Measurements from ENCODE around the gene LEKR1. TPM values are rescaled to one million over a fixed set of nuclear protein-coding genes. Genes with fewer than 3 reads are reported as not detected.
"Not testable (repeated sequence)": the region's sequence is repeated elsewhere in the genome, so short reads cannot be mapped to it uniquely, and the experiment has no call there.

The LEKR1 gene
- total and polyA plus RNA-seq, 2 of the 13 experiments (the other 11 are each of a cell fraction or from before 2014, with no cell fraction given), result 0.49 to 1.5 TPM

DNA sequence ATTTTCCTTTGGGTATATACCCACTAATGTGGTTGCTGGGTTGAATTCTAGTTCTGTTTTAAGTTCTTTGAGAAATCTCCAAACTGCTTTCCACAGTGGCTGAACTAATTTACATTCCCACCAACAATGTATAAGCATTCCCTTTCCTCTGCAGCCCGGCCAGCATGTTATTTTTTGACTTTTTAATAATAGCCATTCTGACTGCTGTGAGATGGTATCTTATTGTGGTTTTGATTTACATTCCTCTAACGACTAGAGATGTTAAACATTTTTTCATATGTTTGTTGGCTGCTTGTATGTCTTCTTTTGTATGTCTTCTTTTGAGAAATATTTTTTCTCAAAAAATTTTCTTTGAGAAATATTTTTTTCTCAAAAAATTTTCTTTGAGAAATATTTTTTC, 84.7 kb downstream of the LEKR1 start:
- H3K9me3 ChIP-seq (ENCODE audit: low read length); H3K9ac ChIP-seq (ENCODE audit: insufficient read depth, low read depth, low read length); H4K20me1 ChIP-seq (ENCODE audit: insufficient read depth, low read length); ATAC-seq; BruUV-seq (replicated peaks); intact Hi-C loops (cut with micrococcal nuclease; ENCODE audit: unreplicated experiment); H2AFZ ChIP-seq (ENCODE audit: low read length); H3K36me3 ChIP-seq (replicated peaks in 1 of 2; ENCODE audit: control insufficient read depth in 1 of 2, insufficient read depth in 2 of 2, low read length in 2 of 2); H3K4me1 ChIP-seq (ENCODE audit: insufficient read depth, low read length); H3K4me3 ChIP-seq (replicated peaks in 1 of 3; ENCODE audit: insufficient read depth in 1 of 3, low read depth in 2 of 3, low read length in 3 of 3); H3K27me3 ChIP-seq (ENCODE audit: control insufficient read depth in 1 of 2, insufficient read depth in 2 of 2, low read length in 2 of 2); H3K4me2 ChIP-seq (ENCODE audit: low read depth, low read length); DNase-seq (ENCODE audit: low spot score); in situ Hi-C loops (cut with HindIII; ENCODE audit: extremely low pct_ligation_motif_present, low pct_unique_long_range_greater_than_20kb); H3K79me2 ChIP-seq (ENCODE audit: insufficient read depth, low read length); H3K27ac ChIP-seq (ENCODE audit: extremely low read length, insufficient read depth, low read length); CTCF ChIA-PET (ENCODE audit: low intra/inter-chr PET ratio, low total read pairs); FAIRE-seq; POLR2A ChIA-PET: not testable (repeated sequence)
- WGBS (ENCODE audit: low lambda C conversion rate), result 2% methylated on average over 2 of the region's 2 CpGs

GRCh38 chr3:156914300-156914699, 88.1 kb downstream of the LEKR1 start:
- DNase-seq (ENCODE audit: low spot score); H3K36me3 ChIP-seq (replicated peaks in 1 of 2; ENCODE audit: control insufficient read depth in 1 of 2, insufficient read depth in 2 of 2, low read length in 2 of 2); H3K9ac ChIP-seq (ENCODE audit: insufficient read depth, low read depth, low read length); H3K27ac ChIP-seq (ENCODE audit: extremely low read length, insufficient read depth, low read length); ATAC-seq; H3K9me3 ChIP-seq (ENCODE audit: low read length); CTCF ChIA-PET (ENCODE audit: low intra/inter-chr PET ratio, low total read pairs); POLR2A ChIA-PET; H4K20me1 ChIP-seq (ENCODE audit: insufficient read depth, low read length); H3K79me2 ChIP-seq (ENCODE audit: insufficient read depth, low read length); H3K4me2 ChIP-seq (ENCODE audit: low read depth, low read length); BruUV-seq (replicated peaks); FAIRE-seq; H3K4me3 ChIP-seq (replicated peaks in 1 of 3; ENCODE audit: insufficient read depth in 1 of 3, low read depth in 2 of 3, low read length in 3 of 3); H3K4me1 ChIP-seq (ENCODE audit: insufficient read depth, low read length); H2AFZ ChIP-seq (ENCODE audit: low read length); in situ Hi-C loops (cut with HindIII; ENCODE audit: extremely low pct_ligation_motif_present, low pct_unique_long_range_greater_than_20kb); intact Hi-C loops (cut with micrococcal nuclease; ENCODE audit: unreplicated experiment); H3K27me3 ChIP-seq (ENCODE audit: control insufficient read depth in 1 of 2, insufficient read depth in 2 of 2, low read length in 2 of 2): not testable (repeated sequence)
- WGBS (ENCODE audit: low lambda C conversion rate), result 28% methylated on average over 2 of the region's 2 CpGs

GRCh38 chr3:156915372-156915771, 89.2 kb downstream of the LEKR1 start:
- no peaks in the 10 kb centered on the region for H4K20me1 ChIP-seq (ENCODE audit: insufficient read depth, low read length)
- in situ Hi-C loops (cut with HindIII; ENCODE audit: extremely low pct_ligation_motif_present, low pct_unique_long_range_greater_than_20kb) (no loop called here), intact Hi-C loops (cut with micrococcal nuclease; ENCODE audit: unreplicated experiment) (no loop called here)
- no peaks in the 10 kb centered on the region for H3K36me3 ChIP-seq (replicated peaks in 1 of 2; ENCODE audit: control insufficient read depth in 1 of 2, insufficient read depth in 2 of 2, low read length in 2 of 2)
- H3K4me1 ChIP-seq (ENCODE audit: insufficient read depth, low read length), result no peaks in the 10 kb centered on the region
- ChIA-PET POLR2A (no interaction called here), CTCF (ENCODE audit: low intra/inter-chr PET ratio, low total read pairs) (no interaction called here)
- H3K4me3 ChIP-seq (replicated peaks in 1 of 3; ENCODE audit: insufficient read depth in 1 of 3, low read depth in 2 of 3, low read length in 3 of 3), result no peak overlapping the region
- H2AFZ ChIP-seq (ENCODE audit: low read length), result no peak overlapping the region
- no peaks in the 10 kb centered on the region for H3K9me3 ChIP-seq (ENCODE audit: low read length)
- no peaks in the 10 kb centered on the region for H3K27me3 ChIP-seq (ENCODE audit: control insufficient read depth in 1 of 2, insufficient read depth in 2 of 2, low read length in 2 of 2)
- WGBS (ENCODE audit: low lambda C conversion rate), result 20% methylated on average over 5 of the region's 5 CpGs
- FAIRE-seq, result no peak
- no peak overlapping the region for H3K27ac ChIP-seq (ENCODE audit: extremely low read length, insufficient read depth, low read length)
- H3K4me2 ChIP-seq (ENCODE audit: low read depth, low read length), result no peak overlapping the region
- BruUV-seq (replicated peaks), result no TSS peak
- no peaks in the 10 kb centered on the region for H3K79me2 ChIP-seq (ENCODE audit: insufficient read depth, low read length)
- no peak overlapping the region for H3K9ac ChIP-seq (ENCODE audit: insufficient read depth, low read depth, low read length)
- DNase-seq (ENCODE audit: low spot score), result no peak
- ATAC-seq, result no peak
- TF ChIP-seq SMARCE1 (IDR thresholded peaks at IDR 0.05; ENCODE audit: borderline replicate concordance) (no peak), FOXP4 (CRISPR knock-in tag; IDR thresholded peaks at IDR 0.05) (no peak), SRSF4 (IDR thresholded peaks at IDR 0.05; ENCODE audit: low read depth, low read length, poor library complexity, severe bottlenecking) (no peak), MAFG (CRISPR knock-in tag; IDR thresholded peaks at IDR 0.05) (no peak), ATF1 (CRISPR knock-in tag; IDR thresholded peaks at IDR 0.05) (no peak), HOXA7 (CRISPR knock-in tag; IDR thresholded peaks at IDR 0.05) (no peak), ZFP62 (CRISPR knock-in tag; IDR thresholded peaks at IDR 0.05) (no peak), SOX13 (IDR thresholded peaks at IDR 0.05) (no peak), SOX13 (CRISPR knock-in tag; conservative IDR thresholded peaks at IDR 0.05 in 1 of 2, IDR thresholded peaks at IDR 0.05 in 1 of 2) (no peak), NKX3-1 (CRISPR knock-in tag; IDR thresholded peaks at IDR 0.05) (no peak)
- TF ChIP-seq, protein P1, sequence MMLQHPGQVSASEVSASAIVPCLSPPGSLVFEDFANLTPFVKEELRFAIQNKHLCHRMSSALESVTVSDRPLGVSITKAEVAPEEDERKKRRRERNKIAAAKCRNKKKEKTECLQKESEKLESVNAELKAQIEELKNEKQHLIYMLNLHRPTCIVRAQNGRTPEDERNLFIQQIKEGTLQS (CRISPR knock-in tag; IDR thresholded peaks at IDR 0.05), result no peak
